GM10248 (cell line): ENCODE results near the gene BACH2.
"Not testable (repeated sequence)": the region's sequence is repeated elsewhere in the genome, so short reads cannot be mapped to it uniquely, and the experiment has no call there.

Source experiments
- CTCF ChIA-PET: fragments of 300-600 bp; sonication (Branson Sonifier 250); formaldehyde crosslinking; extraction: SDS; loops from one replicate; lab custom pipeline; 2021; ENCODE audit warnings: antibody characterized with exemption; lab: Yijun Ruan, JAX
- POLR2A ChIA-PET: fragments of 350-650 bp; sonication (Branson Sonifier 250); formaldehyde crosslinking; extraction: SDS; loops from one replicate; lab custom pipeline; 2020; ENCODE audit warnings: antibody characterized with exemption; lab: Yijun Ruan, JAX
- DNase-seq: peaks from one replicate; pipeline ENCODE4 v3.0.0; 2012; ENCODE audit errors: extremely low spot score
- TF ChIP-seq, protein P1 (sequence below): IDR thresholded peaks from 2 replicates; pipeline ENCODE4 v1.5.1; 2012; ENCODE audit warnings: mild to moderate bottlenecking, low read depth; ENCODE audit errors: extremely low read depth, missing control alignments, control extremely low read depth

Gene BACH2

DNA sequence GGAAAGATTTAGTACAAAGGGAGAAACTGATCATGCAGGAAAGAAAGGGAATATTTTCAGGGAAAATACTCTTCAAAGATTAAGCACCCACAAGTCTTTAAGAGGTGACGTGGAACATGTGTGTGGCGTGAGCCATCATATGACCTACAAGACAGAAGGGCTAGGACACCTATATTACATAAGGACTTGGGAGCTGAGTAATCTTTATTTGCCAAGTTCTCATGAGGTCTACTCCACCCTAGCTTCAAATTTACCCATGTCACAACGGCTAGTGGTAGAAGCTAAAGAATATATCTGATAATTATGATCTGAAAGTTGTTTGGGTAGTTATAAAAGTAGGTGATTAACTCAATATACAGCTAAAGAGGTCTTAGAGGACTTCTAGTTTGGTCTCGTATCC, 234.6 kb downstream of the BACH2 start:
- no peak for DNase-seq
- ChIA-PET POLR2A (no interaction called here), CTCF (interaction anchor here (1.0 to 1.3 kb wide), 2 partner anchors 8 to 12 kb away, joined by 3 read pairs; no protein-coding TSS in a partner anchor)
- TF ChIP-seq, protein P1, sequence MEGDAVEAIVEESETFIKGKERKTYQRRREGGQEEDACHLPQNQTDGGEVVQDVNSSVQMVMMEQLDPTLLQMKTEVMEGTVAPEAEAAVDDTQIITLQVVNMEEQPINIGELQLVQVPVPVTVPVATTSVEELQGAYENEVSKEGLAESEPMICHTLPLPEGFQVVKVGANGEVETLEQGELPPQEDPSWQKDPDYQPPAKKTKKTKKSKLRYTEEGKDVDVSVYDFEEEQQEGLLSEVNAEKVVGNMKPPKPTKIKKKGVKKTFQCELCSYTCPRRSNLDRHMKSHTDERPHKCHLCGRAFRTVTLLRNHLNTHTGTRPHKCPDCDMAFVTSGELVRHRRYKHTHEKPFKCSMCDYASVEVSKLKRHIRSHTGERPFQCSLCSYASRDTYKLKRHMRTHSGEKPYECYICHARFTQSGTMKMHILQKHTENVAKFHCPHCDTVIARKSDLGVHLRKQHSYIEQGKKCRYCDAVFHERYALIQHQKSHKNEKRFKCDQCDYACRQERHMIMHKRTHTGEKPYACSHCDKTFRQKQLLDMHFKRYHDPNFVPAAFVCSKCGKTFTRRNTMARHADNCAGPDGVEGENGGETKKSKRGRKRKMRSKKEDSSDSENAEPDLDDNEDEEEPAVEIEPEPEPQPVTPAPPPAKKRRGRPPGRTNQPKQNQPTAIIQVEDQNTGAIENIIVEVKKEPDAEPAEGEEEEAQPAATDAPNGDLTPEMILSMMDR: no peak

DNA sequence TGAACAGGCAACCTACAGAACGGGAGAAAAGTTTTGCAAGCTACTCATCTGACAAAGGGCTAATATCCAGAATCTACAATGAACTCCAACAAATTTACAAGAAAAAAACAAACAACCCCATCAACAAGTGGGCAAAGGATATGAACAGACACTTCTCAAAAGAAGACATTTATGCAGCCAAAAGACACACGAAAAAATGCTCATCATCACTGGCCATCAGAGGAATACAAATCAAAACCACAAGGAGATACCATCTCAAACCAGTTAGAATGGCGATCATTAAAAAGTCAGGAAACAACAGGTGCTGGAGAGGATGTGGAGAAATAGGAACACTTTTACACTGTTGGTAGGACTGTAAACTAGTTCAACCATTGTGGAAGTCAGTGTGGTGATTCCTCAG, 237.5 kb downstream of the BACH2 start:
- CTCF ChIA-PET, DNase-seq, POLR2A ChIA-PET: not testable (repeated sequence)

DNA sequence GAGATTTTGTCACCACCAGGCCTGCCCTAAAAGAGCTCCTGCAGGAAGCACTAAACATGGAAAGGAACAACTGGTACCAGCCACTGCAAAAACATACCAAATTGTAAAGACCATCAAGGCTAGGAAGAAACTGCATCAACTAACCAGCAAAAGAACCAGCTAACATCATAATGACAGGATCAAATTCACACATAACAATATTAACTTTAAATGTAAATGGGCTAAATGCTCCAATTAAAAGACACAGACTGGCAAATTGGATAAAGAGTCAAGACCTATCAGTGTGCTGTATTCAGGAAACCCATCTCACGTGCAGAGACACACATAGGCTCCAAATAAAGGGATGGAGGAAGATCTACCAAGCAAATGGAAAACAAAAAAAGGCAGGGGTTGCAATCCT, 240.7 kb downstream of the BACH2 start:
- CTCF ChIA-PET, POLR2A ChIA-PET, DNase-seq: not testable (repeated sequence)

DNA sequence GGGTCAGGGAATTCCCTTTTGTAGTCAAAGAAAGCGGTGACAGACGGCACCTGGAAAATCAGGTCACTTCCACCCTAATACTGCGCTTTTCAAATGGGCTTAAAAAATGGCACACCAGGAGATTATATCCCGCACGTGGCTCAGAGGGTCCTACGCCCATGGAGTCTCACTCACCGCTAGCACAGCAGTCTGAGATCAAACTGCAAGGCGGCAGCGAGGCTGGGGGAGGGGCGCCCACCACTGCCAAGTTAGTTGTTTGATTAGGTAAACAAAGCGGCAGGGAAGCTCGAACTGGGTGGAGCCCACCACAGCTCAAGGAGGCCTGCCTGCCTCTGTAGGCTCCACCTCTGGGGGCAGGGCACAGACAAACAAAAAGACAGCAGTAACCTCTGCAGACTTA, 242.4 kb downstream of the BACH2 start:
- DNase-seq, CTCF ChIA-PET, POLR2A ChIA-PET: not testable (repeated sequence)

DNA sequence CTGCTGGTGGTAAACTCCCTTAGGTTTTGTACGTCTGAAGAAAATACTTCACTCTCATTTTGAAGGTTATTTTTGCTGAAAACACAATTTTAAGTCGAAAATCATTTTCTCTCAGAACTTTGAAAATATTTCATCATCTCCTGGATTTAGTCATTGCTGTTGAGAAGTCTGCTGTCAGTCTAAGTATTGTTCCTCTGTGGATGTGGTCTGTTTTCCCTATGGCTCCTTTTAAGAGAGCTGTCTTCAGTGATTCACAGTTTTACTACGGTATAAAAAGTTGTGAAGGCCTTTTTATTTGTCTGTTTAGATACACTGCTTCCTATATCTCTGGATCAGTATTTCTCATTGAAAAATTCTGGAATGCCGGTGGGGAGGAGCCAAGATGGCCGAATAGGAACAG, 243.0 kb downstream of the BACH2 start:
- DNase-seq: no peak
- CTCF ChIA-PET: no interaction called here
- POLR2A ChIA-PET: no interaction called here
- TF ChIP-seq, protein P1: no peak

DNA sequence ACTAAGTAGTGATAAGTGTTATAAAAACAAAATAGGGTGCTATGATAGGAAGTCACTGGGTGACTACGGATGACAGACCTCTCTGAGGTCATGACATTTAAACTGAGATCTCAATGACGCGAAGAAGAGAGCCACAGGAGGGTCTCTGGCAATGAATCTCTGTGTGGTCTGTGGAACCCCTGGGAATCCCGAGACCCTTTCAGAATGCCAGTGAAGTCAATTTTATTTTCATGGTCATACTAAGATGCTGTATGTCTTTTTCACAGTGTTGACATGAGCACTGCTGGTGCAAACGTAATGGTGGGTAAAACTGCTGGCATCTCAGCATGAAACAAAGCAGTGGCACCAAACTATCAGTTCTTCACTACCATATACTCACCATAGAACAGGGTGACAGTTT, 247.3 kb downstream of the BACH2 start:
- no peak for DNase-seq
- CTCF ChIA-PET: no interaction called here
- TF ChIP-seq, protein P1: no peak
- POLR2A ChIA-PET: no interaction called here

DNA sequence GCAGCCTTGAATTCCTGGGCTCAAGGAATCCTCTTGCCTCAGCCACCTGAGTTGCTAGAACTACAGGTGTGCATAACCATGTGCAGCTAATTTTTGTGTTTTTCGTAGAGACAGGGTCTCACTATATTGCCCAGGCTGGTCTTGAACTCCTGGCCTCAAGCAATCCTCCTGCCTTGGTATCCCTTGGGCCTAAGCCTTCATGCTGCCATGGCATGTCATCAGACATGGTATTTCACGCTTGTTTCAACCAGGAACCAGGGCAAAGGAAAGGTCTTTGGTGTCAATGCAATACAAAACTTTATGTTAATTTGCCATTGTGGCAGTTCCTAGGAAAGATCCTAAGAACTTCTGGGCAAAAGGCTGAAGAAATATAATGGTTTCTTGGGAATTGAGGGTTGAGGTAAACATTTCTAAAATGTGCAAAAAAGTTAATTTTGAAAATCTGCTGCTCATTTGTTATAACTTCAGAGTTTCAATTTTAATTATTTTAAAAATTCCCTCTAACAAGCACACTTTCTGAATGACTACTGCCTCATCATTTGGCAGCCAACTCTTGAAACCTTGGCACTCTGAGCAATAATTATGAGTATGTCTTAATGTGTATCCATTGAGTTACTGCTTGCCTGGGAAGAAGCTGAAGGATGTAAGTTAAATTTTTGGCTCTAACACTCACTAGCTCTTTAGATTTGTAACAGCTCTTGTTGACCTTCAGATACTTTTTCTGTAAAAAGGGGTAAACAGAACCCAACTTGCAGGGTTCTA, 248.3 kb downstream of the BACH2 start:
- ChIA-PET POLR2A (no interaction called here), CTCF (no interaction called here)
- TF ChIP-seq, protein P1: no peak
- DNase-seq: no peak

DNA sequence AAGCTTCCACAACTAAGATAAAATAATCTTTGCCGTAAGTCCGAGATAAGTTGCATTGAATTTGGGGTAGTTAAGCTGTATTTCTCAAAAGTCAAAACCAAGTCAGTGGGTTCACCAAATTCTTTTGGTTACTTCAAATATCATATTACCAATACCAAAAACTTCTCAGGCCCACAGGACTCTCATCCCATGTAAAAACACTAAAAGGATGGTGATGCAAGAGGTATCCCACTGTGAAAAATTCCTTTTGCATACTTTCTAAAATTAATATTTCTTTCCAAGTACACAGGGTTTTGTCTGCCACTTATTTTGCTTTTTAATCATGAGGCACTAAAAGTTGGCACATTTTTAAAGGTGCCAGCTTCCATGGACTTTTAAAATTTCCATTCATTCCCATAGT, 251.1 kb downstream of the BACH2 start:
- TF ChIP-seq, protein P1: no peak
- ChIA-PET POLR2A (no interaction called here), CTCF (interaction anchor here (1.7 kb wide), 1 partner anchor 12 kb away, joined by 4 read pairs; no protein-coding TSS in a partner anchor)
- DNase-seq: no peak
